Measurements from ENCODE around the gene PRKAG1. TPM values are rescaled to one million over a fixed set of nuclear protein-coding genes. Genes with fewer than 3 reads are reported as not detected.

The PRKAG1 gene
- polyA plus RNA-seq, 2 donors: 52.5 to 54.7 TPM

GRCh38 chr12:48998497-48999353, 19.9 kb downstream of the PRKAG1 start:
- Histone ChIP-seq H3K27ac (ENCODE audit: low read depth in 2 of 2, low read length in 1 of 2) (no peak overlapping the region), H3K36me3 (ENCODE audit: control insufficient read depth in 2 of 2, insufficient read depth in 2 of 2, low read length in 1 of 2) (peaks cover 8 to 19% of the 10 kb centered on the region in 2 donors), H3K4me3 (ENCODE audit: low read depth in 1 of 2, low read length in 2 of 2) (peak overlapping the region; percentile 28 to 45), H3K9me3 (ENCODE audit: control insufficient read depth in 2 of 2, insufficient read depth in 1 of 2, low read depth in 1 of 2, low read length in 1 of 2) (no peaks in the 10 kb centered on the region), H3K27me3 (ENCODE audit: control insufficient read depth in 1 of 2, insufficient read depth in 2 of 2, low read length in 2 of 2) (peaks cover 0 to 7% of the 10 kb centered on the region in 2 donors), H3K4me1 (ENCODE audit: control insufficient read depth in 2 of 2, insufficient read depth in 2 of 2, low read length in 1 of 2) (peaks cover 11 to 24% of the 10 kb centered on the region in 2 donors)
- WGBS, 2 donors: 0 to 1% methylated on average over 31 to 48 of the region's 48 CpGs

- Histone ChIP-seq H3K4me1 (ENCODE audit: control insufficient read depth in 2 of 2, insufficient read depth in 2 of 2, low read length in 1 of 2) (peaks cover 11 to 24% of the 10 kb centered on the region in 2 donors), H3K4me3 (ENCODE audit: low read depth in 1 of 2, low read length in 2 of 2) (peak overlapping the region; percentile 28 to 45)
- WGBS, 2 donors: 4% methylated on average over 50 to 57 of the region's 57 CpGs
Measured at GRCh38 chr12:48997719-48998496, 20.7 kb downstream of the PRKAG1 start.

GRCh38 chr12:48996794-48997718, 21.5 kb downstream of the PRKAG1 start:
- Histone ChIP-seq H3K9me3 (ENCODE audit: control insufficient read depth in 2 of 2, insufficient read depth in 1 of 2, low read depth in 1 of 2, low read length in 1 of 2) (no peaks in the 10 kb centered on the region), H3K4me1 (ENCODE audit: control insufficient read depth in 2 of 2, insufficient read depth in 2 of 2, low read length in 1 of 2) (peaks cover 11 to 24% of the 10 kb centered on the region in 2 donors), H3K4me3 (ENCODE audit: low read depth in 1 of 2, low read length in 2 of 2) (peak overlapping the region; percentile 19 to 45), H3K27me3 (ENCODE audit: control insufficient read depth in 1 of 2, insufficient read depth in 2 of 2, low read length in 2 of 2) (peaks cover 0 to 7% of the 10 kb centered on the region in 2 donors), H3K36me3 (ENCODE audit: control insufficient read depth in 2 of 2, insufficient read depth in 2 of 2, low read length in 1 of 2) (peaks cover 0 to 8% of the 10 kb centered on the region in 2 donors), H3K27ac (ENCODE audit: low read depth in 2 of 2, low read length in 1 of 2) (no peak overlapping the region)
- 9 to 10% methylated on average over 65 to 71 of the region's 71 CpGs for WGBS, 2 donors

More at GRCh38 chr12:48997719-48998496, 20.7 kb downstream of the PRKAG1 start:
- Histone ChIP-seq H3K36me3 (ENCODE audit: control insufficient read depth in 2 of 2, insufficient read depth in 2 of 2, low read length in 1 of 2) (peaks cover 6 to 13% of the 10 kb centered on the region in 2 donors), H3K27ac (ENCODE audit: low read depth in 2 of 2, low read length in 1 of 2) (no peak overlapping the region), H3K9me3 (ENCODE audit: control insufficient read depth in 2 of 2, insufficient read depth in 1 of 2, low read depth in 1 of 2, low read length in 1 of 2) (no peaks in the 10 kb centered on the region), H3K27me3 (ENCODE audit: control insufficient read depth in 1 of 2, insufficient read depth in 2 of 2, low read length in 2 of 2) (peaks cover 0 to 7% of the 10 kb centered on the region in 2 donors)

- Histone ChIP-seq H3K4me3 (ENCODE audit: low read depth in 1 of 2, low read length in 2 of 2) (peak overlapping the region in 1 of 2 donors; percentile 18), H3K27me3 (ENCODE audit: control insufficient read depth in 1 of 2, insufficient read depth in 2 of 2, low read length in 2 of 2) (peaks cover 0 to 7% of the 10 kb centered on the region in 2 donors), H3K9me3 (ENCODE audit: control insufficient read depth in 2 of 2, insufficient read depth in 1 of 2, low read depth in 1 of 2, low read length in 1 of 2) (no peaks in the 10 kb centered on the region), H3K4me1 (ENCODE audit: control insufficient read depth in 2 of 2, insufficient read depth in 2 of 2, low read length in 1 of 2) (peaks cover 11 to 22% of the 10 kb centered on the region in 2 donors), H3K27ac (ENCODE audit: low read depth in 2 of 2, low read length in 1 of 2) (no peak overlapping the region), H3K36me3 (ENCODE audit: control insufficient read depth in 2 of 2, insufficient read depth in 2 of 2, low read length in 1 of 2) (peaks cover 0 to under 1% of the 10 kb centered on the region in 2 donors)
- 6 to 7% methylated on average over 32 of the region's 32 CpGs for WGBS, 2 donors
Measured at GRCh38 chr12:48995086-48995879, 23.3 kb downstream of the PRKAG1 start.

GRCh38 chr12:48994224-48995085, 24.1 kb downstream of the PRKAG1 start:
- peaks cover 0 to 3% of the 10 kb centered on the region in 2 donors for H3K27me3 ChIP-seq (ENCODE audit: control insufficient read depth in 1 of 2, insufficient read depth in 2 of 2, low read length in 2 of 2)
- no peaks in the 10 kb centered on the region for H3K36me3 ChIP-seq (ENCODE audit: control insufficient read depth in 2 of 2, insufficient read depth in 2 of 2, low read length in 1 of 2)
- no peak overlapping the region for H3K27ac ChIP-seq (ENCODE audit: low read depth in 2 of 2, low read length in 1 of 2)
- peaks cover 6 to 15% of the 10 kb centered on the region in 2 donors for H3K4me1 ChIP-seq (ENCODE audit: control insufficient read depth in 2 of 2, insufficient read depth in 2 of 2, low read length in 1 of 2)
- no peak overlapping the region for H3K4me3 ChIP-seq (ENCODE audit: low read depth in 1 of 2, low read length in 2 of 2)
- no peaks in the 10 kb centered on the region for H3K9me3 ChIP-seq (ENCODE audit: control insufficient read depth in 2 of 2, insufficient read depth in 1 of 2, low read depth in 1 of 2, low read length in 1 of 2)
- WGBS, 2 donors: 23 to 24% methylated on average over 28 to 32 of the region's 32 CpGs

GRCh38 chr12:48993787-48994186, 24.8 kb downstream of the PRKAG1 start:
- no peaks in the 10 kb centered on the region for H3K9me3 ChIP-seq (ENCODE audit: control insufficient read depth in 2 of 2, insufficient read depth in 1 of 2, low read depth in 1 of 2, low read length in 1 of 2)
- 75 to 82% methylated on average over 3 of the region's 3 CpGs for WGBS, 2 donors
- H3K27me3 ChIP-seq (ENCODE audit: control insufficient read depth in 1 of 2, insufficient read depth in 2 of 2, low read length in 2 of 2): peaks cover 0 to 3% of the 10 kb centered on the region in 2 donors
- H3K36me3 ChIP-seq (ENCODE audit: control insufficient read depth in 2 of 2, insufficient read depth in 2 of 2, low read length in 1 of 2): no peaks in the 10 kb centered on the region
- H3K4me3 ChIP-seq (ENCODE audit: low read depth in 1 of 2, low read length in 2 of 2): no peak overlapping the region
- H3K27ac ChIP-seq (ENCODE audit: low read depth in 2 of 2, low read length in 1 of 2): no peak overlapping the region
- peaks cover 6 to 11% of the 10 kb centered on the region in 2 donors for H3K4me1 ChIP-seq (ENCODE audit: control insufficient read depth in 2 of 2, insufficient read depth in 2 of 2, low read length in 1 of 2)

GRCh38 chr12:48991247-48992050, 27.1 kb downstream of the PRKAG1 start:
- Histone ChIP-seq H3K36me3 (ENCODE audit: control insufficient read depth in 2 of 2, insufficient read depth in 2 of 2, low read length in 1 of 2) (no peaks in the 10 kb centered on the region), H3K9me3 (ENCODE audit: control insufficient read depth in 2 of 2, insufficient read depth in 1 of 2, low read depth in 1 of 2, low read length in 1 of 2) (no peaks in the 10 kb centered on the region), H3K27ac (ENCODE audit: low read depth in 2 of 2, low read length in 1 of 2) (no peak overlapping the region), H3K27me3 (ENCODE audit: control insufficient read depth in 1 of 2, insufficient read depth in 2 of 2, low read length in 2 of 2) (peaks cover 0 to 3% of the 10 kb centered on the region in 2 donors), H3K4me3 (ENCODE audit: low read depth in 1 of 2, low read length in 2 of 2) (no peak overlapping the region), H3K4me1 (ENCODE audit: control insufficient read depth in 2 of 2, insufficient read depth in 2 of 2, low read length in 1 of 2) (no peaks in the 10 kb centered on the region)
- 62 to 69% methylated on average over 8 of the region's 8 CpGs for WGBS, 2 donors
